GM23338 (cell line): ENCODE measurements around the gene MLF2. TPM values are rescaled to one million over a fixed set of nuclear protein-coding genes. Genes with fewer than 3 reads are reported as not detected.

Source experiments
- ATAC-seq: fragments of 200-7000 bp; cut with Tn5 transposase; 3 replicates; pipeline ENCODE4 v1.9.1; 2020
- DNase-seq: peaks from one replicate; pipeline ENCODE4 v3.0.0-alpha.2; 2015; ENCODE audit warnings: low spot score
- H2AFZ ChIP-seq: fragments of 200-600 bp; sonication (generic); 2 replicates; pipeline ENCODE4 v1.8.0; 2016; ENCODE audit warnings: antibody characterized with exemption, mild to moderate bottlenecking, moderate library complexity
- H3F3A ChIP-seq: fragments of 200-600 bp; sonication (generic); replicated peaks from 2 replicates; pipeline ENCODE4 v1.8.0; 2017; ENCODE audit warnings: antibody characterized with exemption, mixed run types, low read depth
- H3K27ac ChIP-seq: fragments of 200-600 bp; sonication (generic); 2 replicates; pipeline ENCODE4 v1.6.1; 2016; ENCODE audit warnings: low read depth
- H3K27me3 ChIP-seq: fragments of 200-600 bp; sonication (generic); 2 replicates; pipeline ENCODE4 v1.8.0; 2016; ENCODE audit warnings: mild to moderate bottlenecking, mixed run types, moderate library complexity; ENCODE audit not compliant: insufficient read depth
- H3K36me3 ChIP-seq: fragments of 200-600 bp; sonication (generic); 2 replicates; pipeline ENCODE4 v1.8.0; 2016; ENCODE audit warnings: mild to moderate bottlenecking; ENCODE audit not compliant: insufficient read depth
- H3K4me1 ChIP-seq: fragments of 200-600 bp; sonication (generic); 2 replicates; pipeline ENCODE4 v1.8.0; 2016; ENCODE audit warnings: mild to moderate bottlenecking, moderate library complexity; ENCODE audit not compliant: insufficient read depth
- H3K4me2 ChIP-seq: fragments of 200-600 bp; sonication (generic); 2 replicates; pipeline ENCODE4 v1.7.1; 2017; ENCODE audit warnings: mixed run types
- H3K4me3 ChIP-seq: fragments of 200-600 bp; sonication (generic); 2 replicates; pipeline ENCODE4 v1.6.1; 2016; ENCODE audit warnings: mixed run types
- H3K79me2 ChIP-seq: fragments of 200-600 bp; sonication (generic); replicated peaks from 2 replicates; pipeline ENCODE4 v1.8.0; 2017; ENCODE audit warnings: mild to moderate bottlenecking; ENCODE audit not compliant: insufficient read depth
- H3K9me2 ChIP-seq: fragments of 200-600 bp; sonication (generic); 2 replicates; pipeline ENCODE4 v1.8.0; 2017; ENCODE audit not compliant: insufficient read depth
- H4K20me1 ChIP-seq: fragments of 200-600 bp; sonication (generic); replicated peaks from 2 replicates; pipeline ENCODE4 v1.8.0; 2017; ENCODE audit warnings: mild to moderate bottlenecking; ENCODE audit not compliant: insufficient read depth
- H3K27ac Mint-ChIP-seq: 2 replicates; pipeline ENCODE4 v1.8.0; 2020; ENCODE audit warnings: inconsistent platforms, mild to moderate bottlenecking, moderate library complexity, mixed read lengths
- H3K27me3 Mint-ChIP-seq: 3 replicates; pipeline ENCODE4 v1.8.0; 2022; ENCODE audit warnings: low read depth, mild to moderate bottlenecking, moderate library complexity, mixed read lengths, inconsistent platforms; ENCODE audit not compliant: insufficient read depth, poor library complexity
- H3K36me3 Mint-ChIP-seq: 3 replicates; pipeline ENCODE4 v1.8.0; 2021; ENCODE audit warnings: low read depth, mild to moderate bottlenecking, inconsistent platforms, moderate library complexity, mixed read lengths
- H3K4me1 Mint-ChIP-seq: 3 replicates; pipeline ENCODE4 v1.8.0; 2020; ENCODE audit warnings: mild to moderate bottlenecking, inconsistent platforms, mixed read lengths
- H3K4me3 Mint-ChIP-seq: 3 replicates; pipeline ENCODE4 v1.8.0; 2021; ENCODE audit warnings: moderate library complexity, mild to moderate bottlenecking, inconsistent platforms, mixed read lengths
- H3K9me3 Mint-ChIP-seq: 3 replicates; pipeline ENCODE4 v1.8.0; 2020; ENCODE audit warnings: moderate library complexity, mild to moderate bottlenecking, inconsistent platforms, mixed read lengths
- CREB1 ChIP-seq: fragments of 250-450 bp; sonication (Bioruptor Pico); IDR thresholded peaks from 2 replicates; pipeline ENCODE4 v1.5.0; 2020; ENCODE audit warnings: low read depth, mild to moderate bottlenecking, moderate library complexity
- CTCF ChIP-seq, 2 experiments: fragments of 200-600 bp in 1 of 2; sonication (generic) in 1 of 2; conservative IDR thresholded peaks; 2 replicates each; pipeline versions ENCODE4 v1.5.1 to v1.6.1; 2016 to 2017; ENCODE audit warnings: antibody characterized with exemption in 2 of 2, low read depth in 2 of 2, mild to moderate bottlenecking in 2 of 2, moderate library complexity in 1 of 2
- EZH2 ChIP-seq: fragments of 200-600 bp; sonication (generic); IDR thresholded peaks from one replicate; pipeline ENCODE4 v1.8.0; 2017; ENCODE audit warnings: antibody characterized with exemption, mild to moderate bottlenecking, low read depth; ENCODE audit not compliant: unreplicated experiment
- NANOG ChIP-seq: IDR thresholded peaks from 2 replicates; pipeline ENCODE4 v1.6.1; 2016; ENCODE audit warnings: antibody characterized with exemption, borderline replicate concordance
- POLR2AphosphoS5 ChIP-seq: IDR thresholded peaks from 2 replicates; pipeline ENCODE4 v1.6.1; 2016; ENCODE audit warnings: antibody characterized with exemption, low read depth
- STAT1 ChIP-seq: IDR thresholded peaks from one replicate; pipeline ENCODE4 v1.6.1; 2016; ENCODE audit warnings: antibody characterized with exemption; ENCODE audit not compliant: unreplicated experiment
- ZNF114 ChIP-seq: fragments of 250-450 bp; sonication (Bioruptor Pico); IDR thresholded peaks from 2 replicates; pipeline ENCODE4 v1.5.0; 2020; ENCODE audit warnings: mild to moderate bottlenecking, moderate library complexity
- polyA plus RNA-seq: library from polyadenylated mRNA; unstranded; fragments of >200 nt; fragmentation: Nextera tagmentation; extraction: Ambion mirVana; gene quantifications from 2 replicates; pipeline ENCODE4 v1.2.1, GENCODE V29; 2016
- total RNA-seq: library from RNA; depleted of rRNA; stranded (reverse); fragments of >200 nt; shearing (Covaris generic); gene quantifications from 2 replicates; pipeline ENCODE4 v1.2.3, GENCODE V29; 2014
- TF ChIP-seq, protein P1 (sequence below): fragments of 250-450 bp; sonication (Bioruptor Pico); IDR thresholded peaks from 2 replicates; pipeline ENCODE4 v1.5.0; 2020; ENCODE audit warnings: mild to moderate bottlenecking, moderate library complexity

MLF2 gene
- total and polyA plus RNA-seq, 2 experiments from 2014 or later, result 280 to 289 TPM

DNA sequence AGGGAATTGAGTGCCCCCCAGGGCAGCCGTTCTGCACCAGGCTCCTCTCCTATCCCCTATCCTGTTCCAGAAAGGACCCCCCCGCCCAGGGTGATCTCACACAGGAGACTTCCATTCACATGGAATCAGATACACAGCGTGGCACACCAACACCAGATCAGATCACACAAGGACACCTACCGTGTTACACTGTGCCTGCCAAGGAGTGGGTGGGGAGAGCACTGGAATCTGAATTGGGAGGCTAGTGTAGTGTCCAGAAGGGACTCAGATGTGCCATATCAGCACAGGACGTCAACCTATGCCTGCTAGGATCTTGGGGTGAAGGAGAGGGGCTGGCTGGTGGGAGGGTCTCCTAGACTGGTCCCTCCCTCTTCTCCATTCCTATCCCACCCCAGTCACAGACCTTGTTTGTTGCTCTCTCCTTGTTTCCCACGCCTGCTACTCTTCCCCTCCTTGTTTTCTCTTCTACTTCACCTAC, 15.5 kb upstream of the MLF2 start (continued):
- TF ChIP-seq CTCF (conservative IDR thresholded peaks at IDR 0.05; ENCODE audit: low read depth in 2 of 2) (no peak), NANOG (no peak)

DNA sequence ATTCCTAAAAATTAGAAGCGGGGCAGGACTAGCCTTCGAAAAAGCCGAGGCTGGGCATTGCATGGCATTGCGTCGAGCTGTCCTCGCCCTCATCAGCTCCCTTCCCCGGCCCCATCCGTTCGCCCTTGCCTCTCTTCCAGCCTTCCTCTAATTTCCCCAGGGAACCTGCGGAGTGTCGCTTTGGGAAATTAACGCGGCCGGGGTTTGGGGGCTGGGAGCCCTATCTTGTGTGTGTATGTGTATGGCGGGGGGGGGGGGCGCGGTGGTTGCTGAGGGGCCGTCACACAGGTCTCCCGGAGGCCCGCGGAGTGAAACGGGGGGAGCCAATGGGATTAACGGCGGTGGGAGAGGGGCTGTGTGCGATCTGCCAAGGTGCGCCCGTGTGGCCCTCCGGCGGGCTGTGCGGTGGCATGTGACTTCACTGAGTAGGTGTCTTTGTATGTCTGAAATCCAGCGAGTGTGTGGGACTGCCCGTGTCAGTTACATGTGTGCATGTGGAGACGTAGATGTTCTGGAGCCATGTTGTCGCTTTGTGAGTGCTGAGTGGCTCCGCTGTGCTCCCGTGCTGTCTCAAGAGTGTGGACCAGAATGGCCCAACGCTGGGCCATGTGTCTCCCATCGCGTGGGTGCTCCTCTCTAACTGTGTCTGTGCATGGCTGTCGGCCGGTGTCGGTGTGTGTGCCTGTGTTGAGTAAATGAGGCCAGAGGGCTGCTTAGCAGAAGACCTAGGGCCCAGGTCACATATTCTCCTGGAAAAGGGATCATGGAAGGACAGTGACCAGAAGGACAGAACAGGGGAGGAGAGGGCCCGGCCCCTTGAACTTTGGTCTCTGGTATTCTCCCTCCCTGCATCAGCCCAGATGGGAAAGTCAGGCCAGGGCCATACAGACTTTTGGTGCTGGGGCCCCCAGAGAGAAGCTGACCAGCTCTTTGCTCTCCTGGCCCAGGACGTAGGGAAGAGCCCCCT, 14.7 kb upstream of the MLF2 start:
- Mint-ChIP-seq H3K4me1 (peaks cover 64% of the 10 kb centered on the region), H3K27ac (peak overlapping the region; percentile 62), H3K36me3 (peaks cover 18% of the 10 kb centered on the region), H3K4me3 (peak overlapping the region; percentile 89), H3K9me3 (no peaks in the 10 kb centered on the region; the same call in 1 of the 3 replicates), H3K27me3 (peaks cover 36% of the 10 kb centered on the region)
- Histone ChIP-seq H3K9me2 (peaks cover 3% of the 10 kb centered on the region), H4K20me1 (peaks cover 20% of the 10 kb centered on the region), H3F3A (peaks cover 43% of the 10 kb centered on the region), H3K4me1 (peaks cover 49% of the 10 kb centered on the region), H3K4me2 (peak overlapping the region; percentile 99), H3K4me3 (peak overlapping the region; percentile 98), H3K36me3 (no peaks in the 10 kb centered on the region), H2AFZ (no peak overlapping the region), H3K79me2 (peaks cover 20% of the 10 kb centered on the region), H3K27me3 (peaks cover 24% of the 10 kb centered on the region), H3K27ac (peak overlapping the region; percentile 94; the same call in 1 of the 2 replicates)
- DNase-seq, result peak; percentile 60
- no peak for ATAC-seq
- TF ChIP-seq, protein P1, sequence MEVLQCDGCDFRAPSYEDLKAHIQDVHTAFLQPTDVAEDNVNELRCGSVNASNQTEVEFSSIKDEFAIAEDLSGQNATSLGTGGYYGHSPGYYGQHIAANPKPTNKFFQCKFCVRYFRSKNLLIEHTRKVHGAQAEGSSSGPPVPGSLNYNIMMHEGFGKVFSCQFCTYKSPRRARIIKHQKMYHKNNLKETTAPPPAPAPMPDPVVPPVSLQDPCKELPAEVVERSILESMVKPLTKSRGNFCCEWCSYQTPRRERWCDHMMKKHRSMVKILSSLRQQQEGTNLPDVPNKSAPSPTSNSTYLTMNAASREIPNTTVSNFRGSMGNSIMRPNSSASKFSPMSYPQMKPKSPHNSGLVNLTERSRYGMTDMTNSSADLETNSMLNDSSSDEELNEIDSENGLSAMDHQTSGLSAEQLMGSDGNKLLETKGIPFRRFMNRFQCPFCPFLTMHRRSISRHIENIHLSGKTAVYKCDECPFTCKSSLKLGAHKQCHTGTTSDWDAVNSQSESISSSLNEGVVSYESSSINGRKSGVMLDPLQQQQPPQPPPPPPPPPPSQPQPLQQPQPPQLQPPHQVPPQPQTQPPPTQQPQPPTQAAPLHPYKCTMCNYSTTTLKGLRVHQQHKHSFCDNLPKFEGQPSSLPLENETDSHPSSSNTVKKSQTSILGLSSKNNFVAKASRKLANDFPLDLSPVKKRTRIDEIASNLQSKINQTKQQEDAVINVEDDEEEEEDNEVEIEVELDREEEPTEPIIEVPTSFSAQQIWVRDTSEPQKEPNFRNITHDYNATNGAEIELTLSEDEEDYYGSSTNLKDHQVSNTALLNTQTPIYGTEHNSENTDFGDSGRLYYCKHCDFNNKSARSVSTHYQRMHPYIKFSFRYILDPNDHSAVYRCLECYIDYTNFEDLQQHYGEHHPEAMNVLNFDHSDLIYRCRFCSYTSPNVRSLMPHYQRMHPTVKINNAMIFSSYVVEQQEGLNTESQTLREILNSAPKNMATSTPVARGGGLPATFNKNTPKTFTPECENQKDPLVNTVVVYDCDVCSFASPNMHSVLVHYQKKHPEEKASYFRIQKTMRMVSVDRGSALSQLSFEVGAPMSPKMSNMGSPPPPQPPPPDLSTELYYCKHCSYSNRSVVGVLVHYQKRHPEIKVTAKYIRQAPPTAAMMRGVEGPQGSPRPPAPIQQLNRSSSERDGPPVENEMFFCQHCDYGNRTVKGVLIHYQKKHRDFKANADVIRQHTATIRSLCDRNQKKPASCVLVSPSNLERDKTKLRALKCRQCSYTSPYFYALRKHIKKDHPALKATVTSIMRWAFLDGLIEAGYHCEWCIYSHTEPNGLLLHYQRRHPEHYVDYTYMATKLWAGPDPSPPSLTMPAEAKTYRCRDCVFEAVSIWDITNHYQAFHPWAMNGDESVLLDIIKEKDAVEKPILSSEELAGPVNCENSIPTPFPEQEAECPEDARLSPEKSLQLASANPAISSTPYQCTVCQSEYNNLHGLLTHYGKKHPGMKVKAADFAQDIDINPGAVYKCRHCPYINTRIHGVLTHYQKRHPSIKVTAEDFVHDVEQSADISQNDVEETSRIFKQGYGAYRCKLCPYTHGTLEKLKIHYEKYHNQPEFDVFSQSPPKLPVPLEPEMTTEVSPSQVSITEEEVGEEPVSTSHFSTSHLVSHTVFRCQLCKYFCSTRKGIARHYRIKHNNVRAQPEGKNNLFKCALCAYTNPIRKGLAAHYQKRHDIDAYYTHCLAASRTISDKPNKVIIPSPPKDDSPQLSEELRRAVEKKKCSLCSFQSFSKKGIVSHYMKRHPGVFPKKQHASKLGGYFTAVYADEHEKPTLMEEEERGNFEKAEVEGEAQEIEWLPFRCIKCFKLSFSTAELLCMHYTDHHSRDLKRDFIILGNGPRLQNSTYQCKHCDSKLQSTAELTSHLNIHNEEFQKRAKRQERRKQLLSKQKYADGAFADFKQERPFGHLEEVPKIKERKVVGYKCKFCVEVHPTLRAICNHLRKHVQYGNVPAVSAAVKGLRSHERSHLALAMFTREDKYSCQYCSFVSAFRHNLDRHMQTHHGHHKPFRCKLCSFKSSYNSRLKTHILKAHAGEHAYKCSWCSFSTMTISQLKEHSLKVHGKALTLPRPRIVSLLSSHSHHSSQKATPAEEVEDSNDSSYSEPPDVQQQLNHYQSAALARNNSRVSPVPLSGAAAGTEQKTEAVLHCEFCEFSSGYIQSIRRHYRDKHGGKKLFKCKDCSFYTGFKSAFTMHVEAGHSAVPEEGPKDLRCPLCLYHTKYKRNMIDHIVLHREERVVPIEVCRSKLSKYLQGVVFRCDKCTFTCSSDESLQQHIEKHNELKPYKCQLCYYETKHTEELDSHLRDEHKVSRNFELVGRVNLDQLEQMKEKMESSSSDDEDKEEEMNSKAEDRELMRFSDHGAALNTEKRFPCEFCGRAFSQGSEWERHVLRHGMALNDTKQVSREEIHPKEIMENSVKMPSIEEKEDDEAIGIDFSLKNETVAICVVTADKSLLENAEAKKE (CRISPR knock-in tag), result no peak
- TF ChIP-seq CTCF (conservative IDR thresholded peaks at IDR 0.05; ENCODE audit: low read depth in 2 of 2) (no peak), CREB1 (CRISPR knock-in tag) (no peak), STAT1 (no peak), POLR2AphosphoS5 (no peak; the same call in 1 of the 2 replicates), EZH2 (no peak), ZNF114 (CRISPR knock-in tag) (no peak)
